ENCODE data around the gene ATAD5.
"Not testable (repeated sequence)": the region's sequence is repeated elsewhere in the genome, so short reads cannot be mapped to it uniquely, and the experiment has no call there.

DNA sequence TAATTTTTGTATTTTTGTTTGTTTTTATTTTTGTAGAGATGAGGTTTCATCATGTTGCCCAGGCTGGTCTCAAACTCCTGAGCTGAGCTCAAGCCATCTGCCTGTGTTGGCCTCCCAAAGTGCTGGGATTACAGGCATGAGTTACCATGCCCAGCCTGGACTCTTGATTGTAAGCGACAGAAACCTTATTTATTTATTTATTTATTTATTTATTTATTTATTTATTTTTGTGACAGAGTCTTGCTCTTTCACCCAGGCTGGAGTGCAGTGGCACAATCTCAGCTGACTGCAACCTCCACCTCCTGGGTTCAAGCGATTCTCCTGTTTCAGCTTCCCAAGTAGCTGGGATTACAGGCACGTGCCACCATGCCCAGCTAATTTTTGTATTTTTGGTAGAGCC is 98.1 kb downstream of the ATAD5 start:
- TF ChIP-seq, protein P1, sequence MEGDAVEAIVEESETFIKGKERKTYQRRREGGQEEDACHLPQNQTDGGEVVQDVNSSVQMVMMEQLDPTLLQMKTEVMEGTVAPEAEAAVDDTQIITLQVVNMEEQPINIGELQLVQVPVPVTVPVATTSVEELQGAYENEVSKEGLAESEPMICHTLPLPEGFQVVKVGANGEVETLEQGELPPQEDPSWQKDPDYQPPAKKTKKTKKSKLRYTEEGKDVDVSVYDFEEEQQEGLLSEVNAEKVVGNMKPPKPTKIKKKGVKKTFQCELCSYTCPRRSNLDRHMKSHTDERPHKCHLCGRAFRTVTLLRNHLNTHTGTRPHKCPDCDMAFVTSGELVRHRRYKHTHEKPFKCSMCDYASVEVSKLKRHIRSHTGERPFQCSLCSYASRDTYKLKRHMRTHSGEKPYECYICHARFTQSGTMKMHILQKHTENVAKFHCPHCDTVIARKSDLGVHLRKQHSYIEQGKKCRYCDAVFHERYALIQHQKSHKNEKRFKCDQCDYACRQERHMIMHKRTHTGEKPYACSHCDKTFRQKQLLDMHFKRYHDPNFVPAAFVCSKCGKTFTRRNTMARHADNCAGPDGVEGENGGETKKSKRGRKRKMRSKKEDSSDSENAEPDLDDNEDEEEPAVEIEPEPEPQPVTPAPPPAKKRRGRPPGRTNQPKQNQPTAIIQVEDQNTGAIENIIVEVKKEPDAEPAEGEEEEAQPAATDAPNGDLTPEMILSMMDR (optimal IDR thresholded peaks at IDR 0.05 in 1 of 3, IDR thresholded peaks at IDR 0.05 in 1 of 3, conservative IDR thresholded peaks at IDR 0.05 in 1 of 3; ENCODE audit: extremely low read depth in 1 of 3, insufficient read depth in 2 of 3, low read length in 3 of 3) = not testable (repeated sequence)
- not testable (repeated sequence) for TF ChIP-seq EZH2 (IDR thresholded peaks at IDR 0.05; ENCODE audit: low read length)
